WTC11 (cell line): ENCODE data around the gene EEA1.

ENCODE experiments used
- ATF3 ChIP-seq: sonication (generic); formaldehyde crosslinking; conservative IDR thresholded peaks from 2 replicates; pipeline ENCODE4 v1.8.1; 2022; ENCODE audit warnings: mild to moderate bottlenecking, missing genetic modification reagents
- CTCF ChIP-seq: fragments of 200-600 bp; IDR thresholded peaks from 2 replicates; pipeline ENCODE4 v1.8.0; 2022; ENCODE audit warnings: antibody characterized with exemption
- USF2 ChIP-seq: sonication (generic); formaldehyde crosslinking; IDR thresholded peaks from 2 replicates; pipeline ENCODE4 v1.8.1; 2023; ENCODE audit warnings: mild to moderate bottlenecking, missing genetic modification reagents, moderate library complexity

GRCh38 chr12:92759634-92760268 lies 169.3 kb downstream of the EEA1 start:
- no peak for TF ChIP-seq USF2 (CRISPR knock-in tag)
- no peak for TF ChIP-seq ATF3 (CRISPR knock-in tag)
- TF ChIP-seq CTCF: no peak
